DOHH2 (cell line): Measurements from ENCODE around the gene FAM180A.
"Not testable (repeated sequence)": the region's sequence is repeated elsewhere in the genome, so short reads cannot be mapped to it uniquely, and the experiment has no call there.

Experiments used
- H3F3A ChIP-seq: fragments of 200-600 bp; sonication (generic), shearing (Covaris generic); 2 replicates; pipeline ENCODE4 v1.6.0; 2016; ENCODE audit warnings: antibody characterized with exemption, mild to moderate bottlenecking; ENCODE audit not compliant: control insufficient read depth, insufficient read depth
- H3K27ac ChIP-seq: fragments of 200-600 bp; sonication (generic); 2 replicates; pipeline ENCODE4 v1.5.1; 2014; ENCODE audit warnings: low read depth, mild to moderate bottlenecking, low read length, moderate library complexity
- H3K27me3 ChIP-seq: fragments of 200-600 bp; sonication (generic); 2 replicates; pipeline ENCODE4 v1.6.1; 2014; ENCODE audit warnings: mild to moderate bottlenecking, low read length, mixed read lengths; ENCODE audit not compliant: control insufficient read depth
- H3K36me3 ChIP-seq: fragments of 200-600 bp; sonication (generic); 2 replicates; pipeline ENCODE4 v1.6.1; 2014; ENCODE audit warnings: mild to moderate bottlenecking, low read length, moderate library complexity, mixed read lengths; ENCODE audit not compliant: control insufficient read depth
- H3K4me1 ChIP-seq: fragments of 200-600 bp; sonication (generic); 2 replicates; pipeline ENCODE4 v1.6.1; 2014; ENCODE audit warnings: mild to moderate bottlenecking, low read length, mixed read lengths; ENCODE audit not compliant: control insufficient read depth
- H3K4me2 ChIP-seq: fragments of 200-600 bp; sonication (generic); 2 replicates; pipeline ENCODE4 v1.6.0; 2014; ENCODE audit warnings: mild to moderate bottlenecking, low read length, moderate library complexity
- H3K4me3 ChIP-seq: fragments of 200-600 bp; sonication (generic); 2 replicates; pipeline ENCODE4 v1.5.1; 2014; ENCODE audit warnings: mild to moderate bottlenecking, low read length, mixed read lengths
- H3K79me2 ChIP-seq: fragments of 200-600 bp; sonication (generic); 2 replicates; pipeline ENCODE4 v1.6.1; 2014; ENCODE audit warnings: mild to moderate bottlenecking, low read length, mixed read lengths; ENCODE audit not compliant: control insufficient read depth
- H3K9me2 ChIP-seq: fragments of 200-600 bp; sonication (generic); replicated peaks from 2 replicates; pipeline ENCODE4 v1.6.1; 2014; ENCODE audit warnings: mild to moderate bottlenecking, low read length, mixed read lengths; ENCODE audit not compliant: control insufficient read depth
- H3K9me3 ChIP-seq: fragments of 200-600 bp; sonication (generic); 2 replicates; pipeline ENCODE4 v1.6.1; 2014; ENCODE audit warnings: antibody characterized with exemption, low read length, mixed read lengths; ENCODE audit not compliant: control insufficient read depth, insufficient read depth
- H4K20me1 ChIP-seq: fragments of 200-600 bp; sonication (generic); 2 replicates; pipeline ENCODE4 v1.6.0; 2014; ENCODE audit warnings: low read depth, mild to moderate bottlenecking, antibody characterized with exemption, low read length, moderate library complexity; ENCODE audit not compliant: control insufficient read depth, insufficient read depth
- EZH2phosphoT487 ChIP-seq: fragments of 200-600 bp; sonication (generic); IDR thresholded peaks from 2 replicates; pipeline ENCODE4 v1.6.1; 2017; ENCODE audit warnings: borderline replicate concordance, mild to moderate bottlenecking, antibody characterized with exemption, low read length, moderate library complexity, mixed read lengths
- TF ChIP-seq, protein P1 (sequence below): fragments of 200-600 bp; sonication (generic); IDR thresholded peaks from one replicate; pipeline ENCODE4 v1.5.1; 2014; ENCODE audit warnings: antibody characterized with exemption, mild to moderate bottlenecking, low read depth, low read length; ENCODE audit not compliant: poor library complexity, severe bottlenecking

FAM180A gene

DNA sequence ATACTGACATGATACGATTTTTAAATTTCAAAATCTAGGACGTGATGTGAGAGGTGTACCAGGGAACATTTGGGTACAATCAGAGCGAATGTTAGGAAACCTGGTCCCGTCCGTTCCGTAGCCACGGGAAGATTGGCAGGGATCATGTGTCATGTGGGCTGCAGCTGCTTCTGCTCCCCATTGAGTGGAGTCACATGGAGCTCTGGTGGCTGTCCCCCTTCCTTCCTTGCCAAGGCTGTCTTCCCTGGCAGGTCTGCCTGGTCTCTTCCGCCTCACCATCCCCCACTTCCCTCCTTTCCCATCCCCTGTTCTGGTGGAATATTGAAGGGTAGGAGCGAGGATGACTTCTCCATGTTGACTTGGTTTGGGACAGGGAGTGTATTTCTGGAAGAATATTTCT, 33.8 kb upstream of the FAM180A start:
- peaks cover 6% of the 10 kb centered on the region; the same call in 1 of the 2 replicates for H3K9me3 ChIP-seq
- H3K79me2 ChIP-seq, result no peaks in the 10 kb centered on the region
- no peaks in the 10 kb centered on the region for H3K36me3 ChIP-seq
- no peaks in the 10 kb centered on the region for H3F3A ChIP-seq
- no peak overlapping the region for H3K27ac ChIP-seq
- TF ChIP-seq EZH2phosphoT487, result no peak
- TF ChIP-seq, protein P1, sequence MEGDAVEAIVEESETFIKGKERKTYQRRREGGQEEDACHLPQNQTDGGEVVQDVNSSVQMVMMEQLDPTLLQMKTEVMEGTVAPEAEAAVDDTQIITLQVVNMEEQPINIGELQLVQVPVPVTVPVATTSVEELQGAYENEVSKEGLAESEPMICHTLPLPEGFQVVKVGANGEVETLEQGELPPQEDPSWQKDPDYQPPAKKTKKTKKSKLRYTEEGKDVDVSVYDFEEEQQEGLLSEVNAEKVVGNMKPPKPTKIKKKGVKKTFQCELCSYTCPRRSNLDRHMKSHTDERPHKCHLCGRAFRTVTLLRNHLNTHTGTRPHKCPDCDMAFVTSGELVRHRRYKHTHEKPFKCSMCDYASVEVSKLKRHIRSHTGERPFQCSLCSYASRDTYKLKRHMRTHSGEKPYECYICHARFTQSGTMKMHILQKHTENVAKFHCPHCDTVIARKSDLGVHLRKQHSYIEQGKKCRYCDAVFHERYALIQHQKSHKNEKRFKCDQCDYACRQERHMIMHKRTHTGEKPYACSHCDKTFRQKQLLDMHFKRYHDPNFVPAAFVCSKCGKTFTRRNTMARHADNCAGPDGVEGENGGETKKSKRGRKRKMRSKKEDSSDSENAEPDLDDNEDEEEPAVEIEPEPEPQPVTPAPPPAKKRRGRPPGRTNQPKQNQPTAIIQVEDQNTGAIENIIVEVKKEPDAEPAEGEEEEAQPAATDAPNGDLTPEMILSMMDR, result no peak
- no peak overlapping the region for H3K4me2 ChIP-seq
- H3K27me3 ChIP-seq, result no peaks in the 10 kb centered on the region
- no peaks in the 10 kb centered on the region for H4K20me1 ChIP-seq
- H3K9me2 ChIP-seq, result no peaks in the 10 kb centered on the region
- H3K4me1 ChIP-seq, result no peaks in the 10 kb centered on the region
- no peak overlapping the region for H3K4me3 ChIP-seq

DNA sequence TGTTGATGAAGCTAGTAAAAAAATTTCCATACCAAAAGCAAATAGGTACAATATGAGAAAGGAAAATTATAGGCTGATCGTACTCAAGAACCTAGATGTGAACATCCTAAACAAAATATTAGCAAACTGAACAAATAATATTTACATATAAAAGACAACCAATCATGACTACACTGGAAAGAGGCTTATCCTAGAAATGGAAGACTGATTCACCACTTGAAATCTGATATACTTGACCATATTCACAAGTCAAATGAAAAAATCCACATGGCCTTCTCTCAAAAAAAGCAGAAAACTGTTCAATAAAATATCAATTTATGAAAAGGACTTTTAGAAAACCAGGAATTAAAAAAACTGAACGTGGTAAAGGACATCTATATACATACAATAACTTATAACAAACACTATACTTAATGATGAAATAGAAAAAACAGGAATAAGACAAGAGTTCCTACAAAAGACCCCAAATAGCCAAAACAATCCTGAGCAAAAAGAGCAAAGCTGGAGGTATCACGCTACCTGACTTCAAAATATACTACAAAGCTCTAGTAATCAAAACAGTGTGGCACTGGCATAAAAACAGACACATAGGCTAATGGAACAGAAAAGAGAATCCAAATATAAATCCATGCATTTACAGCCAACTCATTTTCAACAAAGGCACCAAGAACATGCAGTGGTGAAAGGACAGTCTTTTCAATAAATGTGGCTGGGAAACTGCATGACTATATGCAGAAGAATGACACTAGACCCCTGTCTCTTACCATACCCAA, 29.2 kb upstream of the FAM180A start:
- Histone ChIP-seq H3K36me3 (no peaks in the 10 kb centered on the region), H3K27me3 (no peaks in the 10 kb centered on the region), H3K27ac (no peak overlapping the region), H3K4me2 (no peak overlapping the region), H3F3A (no peaks in the 10 kb centered on the region), H3K9me2 (no peaks in the 10 kb centered on the region), H3K79me2 (no peaks in the 10 kb centered on the region), H3K9me3 (peaks cover 7% of the 10 kb centered on the region; the same call in 1 of the 2 replicates), H3K4me1 (no peaks in the 10 kb centered on the region), H3K4me3 (no peak overlapping the region), H4K20me1 (no peaks in the 10 kb centered on the region)
- TF ChIP-seq, protein P1, result no peak
- no peak for TF ChIP-seq EZH2phosphoT487

DNA sequence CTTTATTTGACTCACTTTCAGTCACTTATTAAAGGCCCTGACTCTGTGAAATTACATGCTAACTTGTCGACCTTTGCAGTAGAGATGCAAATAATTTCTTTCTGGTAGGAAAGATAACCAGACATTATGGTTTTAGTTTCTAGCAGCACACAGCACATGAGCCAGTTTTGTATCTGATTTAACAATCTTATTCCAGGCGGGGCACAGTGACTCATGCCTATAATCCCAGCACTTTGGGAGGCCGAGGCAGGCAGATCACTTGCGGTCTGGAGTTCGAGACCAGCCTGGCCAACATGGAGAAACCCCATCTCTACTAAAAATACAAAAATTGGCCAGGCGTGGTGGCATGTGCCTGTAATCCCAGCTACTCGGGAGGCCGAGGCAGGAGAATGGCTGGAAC, 27.3 kb upstream of the FAM180A start:
- H3K4me1 ChIP-seq, H3K4me2 ChIP-seq, H4K20me1 ChIP-seq: not testable (repeated sequence)

DNA sequence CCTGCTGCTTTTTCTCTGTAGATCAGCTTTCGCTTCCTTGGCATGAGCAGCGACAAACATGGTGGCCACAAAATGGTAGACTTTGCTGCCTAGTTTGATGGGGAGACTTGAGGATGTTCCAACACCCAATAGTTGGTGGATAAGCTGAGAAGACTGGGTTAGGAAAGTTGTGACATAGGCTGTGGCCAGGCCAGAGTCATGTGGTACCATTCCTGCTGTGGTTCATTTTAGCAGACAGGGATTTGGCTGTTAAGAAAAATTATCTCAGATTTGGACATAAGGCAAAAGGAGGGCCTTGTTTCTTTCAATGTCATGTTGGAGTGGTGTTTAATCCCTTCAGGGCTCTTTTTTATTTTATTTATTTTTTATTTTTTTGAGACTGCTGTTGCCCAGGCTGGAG, 26.6 kb upstream of the FAM180A start:
- H3K9me3 ChIP-seq, result peaks cover 7% of the 10 kb centered on the region; the same call in 1 of the 2 replicates
- no peaks in the 10 kb centered on the region for H3K79me2 ChIP-seq
- TF ChIP-seq, protein P1, result no peak
- no peak overlapping the region for H3K4me3 ChIP-seq
- no peaks in the 10 kb centered on the region for H4K20me1 ChIP-seq
- H3K27me3 ChIP-seq, result no peaks in the 10 kb centered on the region; the same call in 1 of the 2 replicates
- no peak overlapping the region for H3K4me2 ChIP-seq
- H3K36me3 ChIP-seq, result no peaks in the 10 kb centered on the region
- H3F3A ChIP-seq, result no peaks in the 10 kb centered on the region
- no peaks in the 10 kb centered on the region for H3K4me1 ChIP-seq
- no peaks in the 10 kb centered on the region for H3K9me2 ChIP-seq
- H3K27ac ChIP-seq, result no peak overlapping the region

More for the DNA sequence above, 27.3 kb upstream of the FAM180A start:
- not testable (repeated sequence) for H3F3A ChIP-seq, H3K36me3 ChIP-seq, H3K79me2 ChIP-seq, H3K4me3 ChIP-seq, H3K9me3 ChIP-seq, H3K9me2 ChIP-seq, H3K27me3 ChIP-seq, H3K27ac ChIP-seq
